B cell (primary cell): Measurements from ENCODE around the gene NAT14.

ENCODE experiments used
- CTCF ChIP-seq: fragments of 200-600 bp; IDR thresholded peaks from one replicate; pipeline ENCODE4 v1.8.0; 2022; ENCODE audit warnings: antibody characterized with exemption, mild to moderate bottlenecking
- EZH2 ChIP-seq: IDR thresholded peaks from 2 replicates; pipeline ENCODE4 v1.6.1; 2012; ENCODE audit warnings: borderline replicate concordance, low read depth, mild to moderate bottlenecking, moderate library complexity, low read length; ENCODE audit not compliant: insufficient read depth, poor library complexity, severe bottlenecking

- TF ChIP-seq CTCF (no peak), EZH2 (no peak)
Measured at GRCh38 chr19:55471266-55471665, 13.7 kb upstream of the NAT14 start.
